K562 (cell line): ENCODE data around the gene NPFF. TPM values are rescaled to one million over a fixed set of nuclear protein-coding genes. Genes with fewer than 3 reads are reported as not detected.
A peak's percentile ranks its signal among the peaks of the same experiment; 100 is the strongest.

Experiments
- ATAC-seq: fragments of 200-7000 bp; cut with Tn5 transposase; 3 replicates; pipeline ENCODE4 v1.9.1; 2020; ENCODE audit warnings: moderate library complexity
- BruUV-seq: library from RNA; stranded (reverse); fragments of 400-500 nt; replicated peaks from 2 replicates; lab custom pipeline; 2021; lab: Mats Ljungman, UMichigan
- CTCF ChIA-PET: fragments of 300-600 bp; formaldehyde crosslinking; extraction: SDS; loops from one replicate; lab custom pipeline; 2021; ENCODE audit warnings: low intra/inter-chr PET ratio; lab: Yijun Ruan, JAX
- POLR2A ChIA-PET: fragments of 300-600, 350-650 bp; sonication (Branson Sonifier 250); formaldehyde crosslinking; extraction: SDS; loops from one replicate; lab custom pipeline; 2021; ENCODE audit warnings: antibody characterized with exemption, inconsistent platforms; lab: Yijun Ruan, JAX
- DNase-seq, 4 experiments: peaks; one replicate each; pipeline versions ENCODE4 v3.0.0 to v3.0.0-alpha.2; 2011 to 2018; ENCODE audit warnings: low spot score in 3 of 4, mixed read lengths in 3 of 4; ENCODE audit errors: extremely low read depth in 1 of 4
- FAIRE-seq: peaks from 2 replicates; lab custom pipeline; 2011; peaks lifted over from hg19 to GRCh38; lab: Jason Lieb, UNC
- H2AFZ ChIP-seq: 2 replicates; pipeline ENCODE4 v1.6.0; 2011; ENCODE audit warnings: low read depth, low read length, control low read depth, inconsistent platforms
- H3K27ac ChIP-seq: fragments of 200-600 bp; 3 replicates; pipeline ENCODE4 v1.8.0; 2011; ENCODE audit warnings: low read depth, mild to moderate bottlenecking, control low read depth, inconsistent platforms, low read length, moderate library complexity, mixed read lengths; ENCODE audit errors: extremely low read depth
- H3K27me3 ChIP-seq, 2 experiments: fragments of 300-600 bp in 1 of 2; 2 replicates in 1 of 2; 3 replicates in 1 of 2; pipeline versions ENCODE4 v1.6.0 to v1.8.0; 2011; ENCODE audit warnings: inconsistent platforms in 2 of 2, low read length in 2 of 2, mild to moderate bottlenecking in 1 of 2, mixed read lengths in 1 of 2, moderate library complexity in 1 of 2; ENCODE audit not compliant: control insufficient read depth in 2 of 2, insufficient read depth in 2 of 2
- H3K36me3 ChIP-seq: fragments of 300-600 bp; 3 replicates; pipeline ENCODE4 v1.8.0; 2011; ENCODE audit warnings: mild to moderate bottlenecking, low read length, inconsistent platforms; ENCODE audit not compliant: control insufficient read depth, insufficient read depth
- H3K4me1 ChIP-seq, 2 experiments: fragments of 200-600 bp in 1 of 2; replicated peaks in 1 of 2; 2 replicates in 1 of 2; 3 replicates in 1 of 2; pipeline versions ENCODE4 v1.5.1 to v1.8.0; 2011; ENCODE audit warnings: inconsistent platforms in 2 of 2, low read length in 2 of 2, mild to moderate bottlenecking in 1 of 2, mixed read lengths in 1 of 2, moderate library complexity in 1 of 2; ENCODE audit not compliant: control insufficient read depth in 2 of 2, insufficient read depth in 2 of 2
- H3K4me2 ChIP-seq: 2 replicates; pipeline ENCODE4 v1.6.1; 2011; ENCODE audit warnings: low read length, control low read depth, inconsistent platforms, mixed read lengths; ENCODE audit not compliant: insufficient read depth
- H3K4me3 ChIP-seq: fragments of 200-600 bp; sonication (generic), shearing (Covaris generic); 2 replicates; pipeline ENCODE4 v1.5.1; 2016; ENCODE audit warnings: control low read depth, inconsistent platforms
- H3K79me2 ChIP-seq: fragments of 200-600 bp; 3 replicates; pipeline ENCODE4 v1.8.0; 2011; ENCODE audit warnings: low read length, inconsistent platforms; ENCODE audit not compliant: control insufficient read depth, insufficient read depth
- H3K9ac ChIP-seq, 2 experiments: 2 replicates each; pipeline versions ENCODE4 v1.6.0 to v1.6.1; 2011; ENCODE audit warnings: low read depth in 2 of 2, low read length in 2 of 2, control low read depth in 1 of 2, inconsistent platforms in 1 of 2, mild to moderate bottlenecking in 1 of 2, mixed read lengths in 1 of 2; ENCODE audit not compliant: insufficient read depth in 1 of 2
- H3K9me1 ChIP-seq: one replicate; pipeline ENCODE4 v1.6.0; 2011; ENCODE audit warnings: inconsistent platforms, mild to moderate bottlenecking, low read length, moderate library complexity; ENCODE audit not compliant: control insufficient read depth, insufficient read depth
- H3K9me3 ChIP-seq: replicated peaks from 2 replicates; pipeline ENCODE4 v1.5.1; 2011; ENCODE audit warnings: low read depth, low read length, inconsistent platforms; ENCODE audit not compliant: control insufficient read depth, insufficient read depth
- H4K20me1 ChIP-seq: replicated peaks from 2 replicates; pipeline ENCODE4 v1.6.1; 2011; ENCODE audit warnings: low read length, inconsistent platforms, mixed read lengths; ENCODE audit not compliant: control insufficient read depth, insufficient read depth
- HMG20A ChIP-seq: fragments of 450-650 bp; formaldehyde crosslinking; conservative IDR thresholded peaks from 2 replicates; pipeline ENCODE4 v1.4.0; 2020; ENCODE audit warnings: mild to moderate bottlenecking, mixed read lengths
- ILF3 ChIP-seq: fragments of 450-650 bp; IDR thresholded peaks from 2 replicates; pipeline ENCODE4 v1.6.1; 2018; ENCODE audit warnings: antibody characterized with exemption, mild to moderate bottlenecking, moderate library complexity, borderline replicate concordance
- L3MBTL2 ChIP-seq: fragments of 450-650 bp; IDR thresholded peaks from 2 replicates; pipeline ENCODE4 v1.6.1; 2016; ENCODE audit warnings: mild to moderate bottlenecking, moderate library complexity
- POLR2AphosphoS5 ChIP-seq: IDR thresholded peaks from 2 replicates; pipeline ENCODE4 v1.6.1; 2011; ENCODE audit warnings: mild to moderate bottlenecking, low read depth, low read length, moderate library complexity; ENCODE audit not compliant: control insufficient read depth, insufficient read depth
- RFX1 ChIP-seq: fragments of 450-650 bp; IDR thresholded peaks from 2 replicates; pipeline ENCODE4 v1.6.1; 2016; ENCODE audit warnings: mild to moderate bottlenecking, moderate library complexity
- TBP ChIP-seq: optimal IDR thresholded peaks from 2 replicates; pipeline ENCODE3; 2011; ENCODE audit warnings: low read depth, low read length, improper control_type of control experiment
- TSC22D4 ChIP-seq: fragments of 450-650 bp; IDR thresholded peaks from 2 replicates; pipeline ENCODE4 v1.6.1; 2016; ENCODE audit warnings: missing genetic modification characterization, missing biosample characterization, control low read depth
- WGBS: fragments of 100-300 bp; shearing (Covaris generic); methylation state at CpG from one replicate; pipeline ENCODE4 v1.1.6; 2016; ENCODE audit warnings: low coverage, mixed read lengths; ENCODE audit not compliant: insufficient coverage; ENCODE audit errors: missing lambda C conversion rate; 5-methylcytosine and 5-hydroxymethylcytosine counted together
- in situ Hi-C: fragments of 300-500 bp; cut with MboI; formaldehyde crosslinking; loops from 4 replicates; pipeline ENCODE4 v1.15.0; 2018; ENCODE audit warnings: inconsistent platforms, mixed read lengths
- intact Hi-C: fragments of 100-400 bp; cut with micrococcal nuclease; formaldehyde crosslinking; loops from 2 replicates; pipeline ENCODE4 v1.14.2; 2022
- polyA plus RNA-seq, 8 experiments: library from polyadenylated mRNA; depleted of rRNA in 4 of 8; stranded (reverse) in 5 of 8; unstranded in 3 of 8; fragments of >200 nt; fragmentation: Nextera tagmentation in 2 of 8; fragmentation: Illumina TruSeq in 1 of 8; extraction: Ambion mirVana in 2 of 8; extraction: Trizol in 1 of 8; gene quantifications; 2 replicates each; pipeline versions ENCODE4 v1.2.1 to v1.2.3, GENCODE V29; 2011 to 2014; ENCODE audit warnings: inconsistent platforms in 1 of 8, missing spikeins in 1 of 8
- total RNA-seq, 7 experiments: library from RNA; depleted of rRNA in 6 of 7; stranded (reverse); fragments of >200 nt in 6 of 7; fragmentation: Illumina TruSeq in 2 of 7; extraction: Trizol in 2 of 7; gene quantifications; 2 replicates each; pipeline versions ENCODE4 v1.2.1 to v1.2.3, GENCODE V29; 2011 to 2021; ENCODE audit warnings: low replicate concordance in 1 of 7
- TF ChIP-seq, protein P1 (sequence below): fragments of 200-400 bp; formaldehyde crosslinking; IDR thresholded peaks from 2 replicates; pipeline ENCODE4 v1.6.1; 2017; ENCODE audit warnings: mild to moderate bottlenecking, low read depth, low read length, moderate library complexity
- TF ChIP-seq, protein P2 (sequence below): fragments of 450-650 bp; IDR thresholded peaks from one replicate; pipeline ENCODE4 v1.6.1; 2018; ENCODE audit warnings: mild to moderate bottlenecking, moderate library complexity; ENCODE audit not compliant: partially characterized antibody
- TF ChIP-seq, protein P3 (sequence below): fragments of 450-650 bp; IDR thresholded peaks from 2 replicates; pipeline ENCODE4 v1.6.1; 2018; ENCODE audit warnings: mild to moderate bottlenecking, low read depth; ENCODE audit not compliant: partially characterized antibody

Gene NPFF
- total and polyA plus RNA-seq, 9 of the 15 experiments (the other 6 are each of a cell fraction or from before 2014, with no cell fraction given), result 0.15 to 1.2 (median 0.55) TPM; not detected in 6

DNA sequence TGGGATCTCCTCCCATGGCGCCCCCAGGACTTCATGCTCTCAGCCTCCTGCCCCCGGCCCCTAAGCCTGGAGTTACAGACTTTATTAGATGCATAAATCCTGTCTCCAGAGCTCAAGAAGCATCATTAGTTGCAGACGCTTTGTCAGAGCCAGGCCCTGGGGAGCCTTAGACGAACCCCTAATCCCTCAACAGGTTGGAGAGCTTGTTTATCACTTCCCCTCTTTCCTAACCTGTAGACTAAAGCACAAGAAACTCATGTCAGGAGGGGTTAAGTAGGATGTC, 260 bp upstream of the NPFF start:
- BruUV-seq, result no TSS peak
- ATAC-seq, result no peak
- H3K79me2 ChIP-seq, result peaks cover 7% of the 10 kb centered on the region
- no peaks in the 10 kb centered on the region for H3K9me3 ChIP-seq
- TF ChIP-seq, protein P1, sequence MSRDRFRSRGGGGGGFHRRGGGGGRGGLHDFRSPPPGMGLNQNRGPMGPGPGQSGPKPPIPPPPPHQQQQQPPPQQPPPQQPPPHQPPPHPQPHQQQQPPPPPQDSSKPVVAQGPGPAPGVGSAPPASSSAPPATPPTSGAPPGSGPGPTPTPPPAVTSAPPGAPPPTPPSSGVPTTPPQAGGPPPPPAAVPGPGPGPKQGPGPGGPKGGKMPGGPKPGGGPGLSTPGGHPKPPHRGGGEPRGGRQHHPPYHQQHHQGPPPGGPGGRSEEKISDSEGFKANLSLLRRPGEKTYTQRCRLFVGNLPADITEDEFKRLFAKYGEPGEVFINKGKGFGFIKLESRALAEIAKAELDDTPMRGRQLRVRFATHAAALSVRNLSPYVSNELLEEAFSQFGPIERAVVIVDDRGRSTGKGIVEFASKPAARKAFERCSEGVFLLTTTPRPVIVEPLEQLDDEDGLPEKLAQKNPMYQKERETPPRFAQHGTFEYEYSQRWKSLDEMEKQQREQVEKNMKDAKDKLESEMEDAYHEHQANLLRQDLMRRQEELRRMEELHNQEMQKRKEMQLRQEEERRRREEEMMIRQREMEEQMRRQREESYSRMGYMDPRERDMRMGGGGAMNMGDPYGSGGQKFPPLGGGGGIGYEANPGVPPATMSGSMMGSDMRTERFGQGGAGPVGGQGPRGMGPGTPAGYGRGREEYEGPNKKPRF, result no peak
- WGBS, result 76% methylated on average over 4 of the region's 4 CpGs
- peaks cover 8 to 13% of the 10 kb centered on the region in 2 experiments; a peak in 4 of 5 replicates for H3K4me1 ChIP-seq
- peak overlapping the region in 1 of 2 experiments; percentile 61; a peak in 1 of 4 replicates for H3K9ac ChIP-seq
- ChIA-PET CTCF (interaction anchor here (0.6 to 2.2 kb wide), 5 partner anchors 155 to 380 kb away, joined by 4 to 21 read pairs (median 7); no protein-coding TSS in a partner anchor), POLR2A (interaction anchor here (0.6 to 1.4 kb wide), 3 partner anchors 9 to 26 kb away, joined by 3 read pairs; no protein-coding TSS in a partner anchor)
- H3K4me3 ChIP-seq, result no peak overlapping the region
- no peak overlapping the region for H2AFZ ChIP-seq
- FAIRE-seq, result no peak
- H3K36me3 ChIP-seq, result peaks cover 56% of the 10 kb centered on the region; the same call in 2 of the 3 replicates
- H3K4me2 ChIP-seq, result no peak overlapping the region
- no peaks in the 10 kb centered on the region; a peak in 1 of 5 replicates for H3K27me3 ChIP-seq
- no peaks in the 10 kb centered on the region for H3K9me1 ChIP-seq
- intact Hi-C loops (loop anchor here (5.0 to 10.0 kb wide), 2 partner anchors 85 to 443 kb away; partner anchors contain the start of gene AMHR2), in situ Hi-C loops (loop anchor here (10.0 kb wide), 1 partner anchor 183 kb away; the partner anchor contains the start of gene AAAS)
- DNase-seq, result no peak
- no peaks in the 10 kb centered on the region for H4K20me1 ChIP-seq
- H3K27ac ChIP-seq, result no peak overlapping the region

DNA sequence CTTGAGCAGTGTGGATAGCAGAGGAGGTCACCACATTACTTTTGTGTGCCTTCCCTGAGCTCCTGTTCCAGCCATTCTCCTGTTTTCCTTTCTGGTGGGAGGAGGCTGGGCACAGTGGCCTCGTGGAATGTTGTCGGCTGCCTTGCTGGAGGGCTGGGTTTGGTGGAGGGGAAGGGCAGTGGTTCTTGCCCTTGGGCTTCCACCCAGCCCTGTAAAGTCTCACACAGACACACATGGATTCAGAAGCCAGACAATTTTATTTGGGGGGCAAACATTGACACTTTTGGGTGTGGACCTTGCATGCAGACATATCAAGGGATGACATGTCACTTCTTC, 866 bp downstream of the NPFF start:
- no peak overlapping the region for H2AFZ ChIP-seq
- peaks cover 45% of the 10 kb centered on the region; the same call in 2 of the 3 replicates for H3K36me3 ChIP-seq
- H3K79me2 ChIP-seq, result peaks cover 18% of the 10 kb centered on the region
- no peaks in the 10 kb centered on the region for H3K27me3 ChIP-seq
- CTCF ChIA-PET, result no interaction called here
- intact Hi-C loops (loop anchor here (5.0 to 10.0 kb wide), 2 partner anchors 84 to 442 kb away; partner anchors contain the start of gene AMHR2), in situ Hi-C loops (loop anchor here (10.0 kb wide), 1 partner anchor 182 kb away; the partner anchor contains the start of gene AAAS)
- no peaks in the 10 kb centered on the region for H3K9me3 ChIP-seq
- H3K4me3 ChIP-seq, result no peak overlapping the region
- H3K4me1 ChIP-seq, result peaks cover 16 to 19% of the 10 kb centered on the region in 2 experiments; a peak in 4 of 5 replicates
- DNase-seq, result no peak
- H3K9ac ChIP-seq, result peak overlapping the region in 1 of 2 experiments; percentile 10; a peak in 1 of 4 replicates
- WGBS, result 88% methylated on average over 2 of the region's 2 CpGs
- no peak overlapping the region for H3K27ac ChIP-seq
- POLR2A ChIA-PET, result interaction anchor here (0.6 kb wide), 1 partner anchor 117 kb away, joined by 3 read pairs; no protein-coding TSS in a partner anchor
- no peaks in the 10 kb centered on the region for H3K9me1 ChIP-seq
- H3K4me2 ChIP-seq, result no peak overlapping the region
- no peak for ATAC-seq
- BruUV-seq, result no TSS peak
- H4K20me1 ChIP-seq, result no peaks in the 10 kb centered on the region
- FAIRE-seq, result no peak
- TF ChIP-seq POLR2AphosphoS5, result no peak
- no peak for TF ChIP-seq TSC22D4
- TF ChIP-seq L3MBTL2, result no peak
- no peak for TF ChIP-seq RFX1
- TF ChIP-seq, protein P2, sequence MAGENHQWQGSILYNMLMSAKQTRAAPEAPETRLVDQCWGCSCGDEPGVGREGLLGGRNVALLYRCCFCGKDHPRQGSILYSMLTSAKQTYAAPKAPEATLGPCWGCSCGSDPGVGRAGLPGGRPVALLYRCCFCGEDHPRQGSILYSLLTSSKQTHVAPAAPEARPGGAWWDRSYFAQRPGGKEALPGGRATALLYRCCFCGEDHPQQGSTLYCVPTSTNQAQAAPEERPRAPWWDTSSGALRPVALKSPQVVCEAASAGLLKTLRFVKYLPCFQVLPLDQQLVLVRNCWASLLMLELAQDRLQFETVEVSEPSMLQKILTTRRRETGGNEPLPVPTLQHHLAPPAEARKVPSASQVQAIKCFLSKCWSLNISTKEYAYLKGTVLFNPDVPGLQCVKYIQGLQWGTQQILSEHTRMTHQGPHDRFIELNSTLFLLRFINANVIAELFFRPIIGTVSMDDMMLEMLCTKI, result no peak
- TF ChIP-seq, protein P3, sequence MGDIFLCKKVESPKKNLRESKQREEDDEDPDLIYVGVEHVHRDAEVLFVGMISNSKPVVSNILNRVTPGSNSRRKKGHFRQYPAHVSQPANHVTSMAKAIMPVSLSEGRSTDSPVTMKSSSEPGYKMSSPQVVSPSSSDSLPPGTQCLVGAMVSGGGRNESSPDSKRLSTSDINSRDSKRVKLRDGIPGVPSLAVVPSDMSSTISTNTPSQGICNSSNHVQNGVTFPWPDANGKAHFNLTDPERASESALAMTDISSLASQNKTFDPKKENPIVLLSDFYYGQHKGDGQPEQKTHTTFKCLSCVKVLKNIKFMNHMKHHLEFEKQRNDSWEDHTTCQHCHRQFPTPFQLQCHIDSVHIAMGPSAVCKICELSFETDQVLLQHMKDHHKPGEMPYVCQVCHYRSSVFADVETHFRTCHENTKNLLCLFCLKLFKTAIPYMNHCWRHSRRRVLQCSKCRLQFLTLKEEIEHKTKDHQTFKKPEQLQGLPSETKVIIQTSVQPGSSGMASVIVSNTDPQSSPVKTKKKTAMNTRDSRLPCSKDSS, result no peak
- TF ChIP-seq HMG20A (CRISPR knock-in tag), result no peak
- TF ChIP-seq TBP, result no peak
- no peak for TF ChIP-seq ILF3
